ENCODE results near the gene SHCBP1.

DNA sequence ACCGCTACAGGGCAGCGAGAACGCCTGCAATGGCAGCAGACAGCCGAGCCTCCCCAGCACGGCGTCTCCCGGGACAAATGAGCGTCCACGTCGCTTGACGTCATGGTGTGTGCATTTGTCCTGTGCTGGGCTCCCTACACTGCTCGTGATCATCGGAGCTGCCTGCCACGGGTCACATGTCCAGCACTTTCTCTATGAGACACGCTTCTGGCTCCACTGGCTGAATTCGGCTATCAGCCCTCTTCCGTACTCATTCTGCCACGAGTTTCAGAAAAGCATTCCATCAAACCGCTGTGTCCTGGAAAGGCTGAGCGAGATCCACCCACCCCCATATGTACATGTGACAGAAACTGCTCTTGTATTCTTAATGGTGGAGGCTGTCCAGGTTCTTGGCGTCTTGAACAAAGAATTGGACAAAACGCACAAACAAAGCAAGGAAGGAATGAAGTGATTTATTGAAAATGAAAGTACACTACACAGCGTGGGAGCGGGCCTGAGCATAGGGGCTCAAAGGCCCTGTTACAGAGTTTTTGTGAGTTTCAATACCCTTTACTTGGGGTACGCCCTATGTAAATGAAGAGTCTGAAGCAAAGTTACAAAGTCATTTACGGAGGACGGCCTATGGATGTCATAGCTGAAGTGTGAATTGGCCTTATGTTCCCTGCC lies 28.5 kb upstream of the SHCBP1 start:
- TF ChIP-seq, protein P1, sequence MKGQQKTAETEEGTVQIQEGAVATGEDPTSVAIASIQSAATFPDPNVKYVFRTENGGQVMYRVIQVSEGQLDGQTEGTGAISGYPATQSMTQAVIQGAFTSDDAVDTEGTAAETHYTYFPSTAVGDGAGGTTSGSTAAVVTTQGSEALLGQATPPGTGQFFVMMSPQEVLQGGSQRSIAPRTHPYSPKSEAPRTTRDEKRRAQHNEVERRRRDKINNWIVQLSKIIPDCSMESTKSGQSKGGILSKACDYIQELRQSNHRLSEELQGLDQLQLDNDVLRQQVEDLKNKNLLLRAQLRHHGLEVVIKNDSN (IDR thresholded peaks at IDR 0.05; ENCODE audit: borderline replicate concordance, extremely low read length, insufficient read depth, low read depth, low read length) = no peak
- TF ChIP-seq PML (IDR thresholded peaks at IDR 0.05; ENCODE audit: low read length) (no peak), EZH2 (IDR thresholded peaks at IDR 0.05; ENCODE audit: borderline replicate concordance, control insufficient read depth, low read depth, low read length) (no peak), SIN3A (IDR thresholded peaks at IDR 0.05; ENCODE audit: low read depth, low read length) (no peak), ATF7 (IDR thresholded peaks at IDR 0.05; ENCODE audit: low read depth) (no peak), FOS (IDR thresholded peaks at IDR 0.05; ENCODE audit: borderline replicate concordance, extremely low read depth, insufficient read length) (no peak), POLR2AphosphoS5 (IDR thresholded peaks at IDR 0.05; ENCODE audit: low read length) (no peak), POLR2A (IDR thresholded peaks at IDR 0.05; ENCODE audit: low read depth, low read length) (no peak), BRCA1 (IDR thresholded peaks at IDR 0.05; ENCODE audit: low read depth, low read length) (no peak), NRF1 (conservative IDR thresholded peaks at IDR 0.05; ENCODE audit: low read depth, low read length) (no peak), NFIC (IDR thresholded peaks at IDR 0.05; ENCODE audit: low read depth, low read length) (no peak), NR2C2 (IDR thresholded peaks at IDR 0.05; ENCODE audit: borderline replicate concordance, control insufficient read depth, insufficient read length, low read depth) (no peak)
- TF ChIP-seq, protein P2, sequence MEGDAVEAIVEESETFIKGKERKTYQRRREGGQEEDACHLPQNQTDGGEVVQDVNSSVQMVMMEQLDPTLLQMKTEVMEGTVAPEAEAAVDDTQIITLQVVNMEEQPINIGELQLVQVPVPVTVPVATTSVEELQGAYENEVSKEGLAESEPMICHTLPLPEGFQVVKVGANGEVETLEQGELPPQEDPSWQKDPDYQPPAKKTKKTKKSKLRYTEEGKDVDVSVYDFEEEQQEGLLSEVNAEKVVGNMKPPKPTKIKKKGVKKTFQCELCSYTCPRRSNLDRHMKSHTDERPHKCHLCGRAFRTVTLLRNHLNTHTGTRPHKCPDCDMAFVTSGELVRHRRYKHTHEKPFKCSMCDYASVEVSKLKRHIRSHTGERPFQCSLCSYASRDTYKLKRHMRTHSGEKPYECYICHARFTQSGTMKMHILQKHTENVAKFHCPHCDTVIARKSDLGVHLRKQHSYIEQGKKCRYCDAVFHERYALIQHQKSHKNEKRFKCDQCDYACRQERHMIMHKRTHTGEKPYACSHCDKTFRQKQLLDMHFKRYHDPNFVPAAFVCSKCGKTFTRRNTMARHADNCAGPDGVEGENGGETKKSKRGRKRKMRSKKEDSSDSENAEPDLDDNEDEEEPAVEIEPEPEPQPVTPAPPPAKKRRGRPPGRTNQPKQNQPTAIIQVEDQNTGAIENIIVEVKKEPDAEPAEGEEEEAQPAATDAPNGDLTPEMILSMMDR (IDR thresholded peaks at IDR 0.05 in 2 of 3, conservative IDR thresholded peaks at IDR 0.05 in 1 of 3; ENCODE audit: control insufficient read depth in 2 of 3, extremely low read depth in 1 of 3, insufficient read depth in 1 of 3, low read depth in 3 of 3, low read length in 3 of 3) = no peak
- TF ChIP-seq, protein P3, sequence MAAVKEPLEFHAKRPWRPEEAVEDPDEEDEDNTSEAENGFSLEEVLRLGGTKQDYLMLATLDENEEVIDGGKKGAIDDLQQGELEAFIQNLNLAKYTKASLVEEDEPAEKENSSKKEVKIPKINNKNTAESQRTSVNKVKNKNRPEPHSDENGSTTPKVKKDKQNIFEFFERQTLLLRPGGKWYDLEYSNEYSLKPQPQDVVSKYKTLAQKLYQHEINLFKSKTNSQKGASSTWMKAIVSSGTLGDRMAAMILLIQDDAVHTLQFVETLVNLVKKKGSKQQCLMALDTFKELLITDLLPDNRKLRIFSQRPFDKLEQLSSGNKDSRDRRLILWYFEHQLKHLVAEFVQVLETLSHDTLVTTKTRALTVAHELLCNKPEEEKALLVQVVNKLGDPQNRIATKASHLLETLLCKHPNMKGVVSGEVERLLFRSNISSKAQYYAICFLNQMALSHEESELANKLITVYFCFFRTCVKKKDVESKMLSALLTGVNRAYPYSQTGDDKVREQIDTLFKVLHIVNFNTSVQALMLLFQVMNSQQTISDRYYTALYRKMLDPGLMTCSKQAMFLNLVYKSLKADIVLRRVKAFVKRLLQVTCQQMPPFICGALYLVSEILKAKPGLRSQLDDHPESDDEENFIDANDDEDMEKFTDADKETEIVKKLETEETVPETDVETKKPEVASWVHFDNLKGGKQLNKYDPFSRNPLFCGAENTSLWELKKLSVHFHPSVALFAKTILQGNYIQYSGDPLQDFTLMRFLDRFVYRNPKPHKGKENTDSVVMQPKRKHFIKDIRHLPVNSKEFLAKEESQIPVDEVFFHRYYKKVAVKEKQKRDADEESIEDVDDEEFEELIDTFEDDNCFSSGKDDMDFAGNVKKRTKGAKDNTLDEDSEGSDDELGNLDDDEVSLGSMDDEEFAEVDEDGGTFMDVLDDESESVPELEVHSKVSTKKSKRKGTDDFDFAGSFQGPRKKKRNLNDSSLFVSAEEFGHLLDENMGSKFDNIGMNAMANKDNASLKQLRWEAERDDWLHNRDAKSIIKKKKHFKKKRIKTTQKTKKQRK (IDR thresholded peaks at IDR 0.05; ENCODE audit: low read depth, low read length) = no peak
